GM12891 (cell line): Measurements from ENCODE around the gene KLHL3.

ENCODE experiments used
- DNase-seq: peaks from one replicate; pipeline ENCODE4 v3.0.0; 2011; ENCODE audit warnings: low spot score; ENCODE audit not compliant: insufficient read length
- FAIRE-seq: peaks from 2 replicates; lab custom pipeline; 2011; peaks lifted over from hg19 to GRCh38; lab: Jason Lieb, UNC
- PAX5 ChIP-seq: IDR thresholded peaks from 2 replicates; pipeline ENCODE4 v1.6.1; 2011; ENCODE audit warnings: low read length, moderate library complexity, mild to moderate bottlenecking; ENCODE audit not compliant: insufficient read depth, severe bottlenecking
- POLR2A ChIP-seq: IDR thresholded peaks from 2 replicates; pipeline ENCODE4 v1.6.1; 2011; ENCODE audit warnings: low read depth, low read length, control low read depth
- POLR2AphosphoS5 ChIP-seq: IDR thresholded peaks from 2 replicates; pipeline ENCODE4 v1.6.1; 2011; ENCODE audit warnings: low read depth, low read length, control low read depth
- POU2F2 ChIP-seq: IDR thresholded peaks from 2 replicates; pipeline ENCODE4 v1.6.1; 2011; ENCODE audit warnings: low read depth, mild to moderate bottlenecking, control low read depth, low read length, moderate library complexity
- SPI1 ChIP-seq: IDR thresholded peaks from 2 replicates; pipeline ENCODE4 v1.6.1; 2011; ENCODE audit warnings: low read depth, low read length, control low read depth
- TAF1 ChIP-seq: IDR thresholded peaks from 2 replicates; pipeline ENCODE4 v1.6.1; 2011; ENCODE audit warnings: low read depth, low read length, control low read depth

Gene KLHL3

DNA sequence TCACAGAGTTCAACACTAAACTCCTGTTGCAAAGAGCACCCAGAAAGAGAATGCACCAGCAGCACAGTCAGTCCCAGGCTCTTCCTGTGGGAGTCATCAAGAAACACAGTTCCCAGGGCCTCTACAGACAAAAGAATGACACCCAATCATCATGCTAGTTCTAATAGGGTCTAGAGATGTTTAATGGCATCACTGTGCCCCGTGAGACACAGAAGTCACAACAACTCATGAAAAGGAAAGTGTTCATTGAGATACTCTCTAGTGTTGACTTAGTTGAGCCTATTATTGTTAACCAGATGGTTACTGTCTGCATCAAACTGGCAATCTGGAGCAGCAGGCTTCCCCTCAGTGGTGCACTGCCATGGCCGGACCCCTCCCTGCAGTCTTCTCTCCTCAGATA lies 1.6 kb downstream of the KLHL3 start:
- TF ChIP-seq POU2F2 (no peak), SPI1 (no peak), TAF1 (no peak), PAX5 (no peak), POLR2AphosphoS5 (no peak), POLR2A (no peak)
- DNase-seq (no peak), FAIRE-seq (peak; percentile 66)

DNA sequence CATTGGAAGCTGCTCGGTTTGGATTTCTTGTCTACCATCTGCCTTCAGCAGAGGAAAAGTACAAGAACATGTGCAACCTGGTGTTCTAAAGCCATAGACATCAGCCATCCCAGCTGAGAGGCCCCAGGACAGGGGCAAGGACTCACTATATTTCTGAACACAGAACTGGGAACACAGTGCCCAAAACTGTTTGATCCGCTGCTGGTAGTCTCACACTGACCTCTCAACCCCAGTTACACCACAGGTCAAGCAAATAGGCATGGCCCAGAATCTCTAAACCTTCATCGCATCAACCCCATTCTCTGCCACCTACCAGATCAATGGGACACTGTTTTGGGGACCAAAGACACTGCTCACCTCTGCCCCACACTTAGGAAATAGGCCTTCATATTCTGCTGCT lies 2.0 kb downstream of the KLHL3 start:
- FAIRE-seq (no peak), DNase-seq (no peak)
- TF ChIP-seq POLR2AphosphoS5: no peak

DNA sequence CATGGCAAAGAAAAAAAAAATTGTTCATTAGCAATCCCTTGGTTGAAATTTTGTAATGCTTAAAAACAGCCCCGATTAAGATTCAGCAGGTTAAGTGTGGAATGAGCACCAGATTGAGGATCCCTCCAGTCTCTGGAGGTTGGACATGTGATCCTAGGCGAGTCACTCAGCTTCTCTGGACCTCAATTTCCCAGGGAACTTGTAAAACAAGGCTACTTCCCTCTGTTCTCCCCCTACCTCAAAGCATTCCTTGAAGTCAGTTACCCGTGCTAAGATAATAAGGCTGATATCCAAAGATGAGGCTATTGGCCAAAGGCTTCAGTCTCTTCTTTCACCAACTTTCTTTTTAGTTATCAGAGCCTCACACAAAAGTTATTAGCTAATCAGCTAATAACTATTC lies 2.9 kb downstream of the KLHL3 start:
- no peak for FAIRE-seq
- DNase-seq: no peak
- no peak for TF ChIP-seq POU2F2

DNA sequence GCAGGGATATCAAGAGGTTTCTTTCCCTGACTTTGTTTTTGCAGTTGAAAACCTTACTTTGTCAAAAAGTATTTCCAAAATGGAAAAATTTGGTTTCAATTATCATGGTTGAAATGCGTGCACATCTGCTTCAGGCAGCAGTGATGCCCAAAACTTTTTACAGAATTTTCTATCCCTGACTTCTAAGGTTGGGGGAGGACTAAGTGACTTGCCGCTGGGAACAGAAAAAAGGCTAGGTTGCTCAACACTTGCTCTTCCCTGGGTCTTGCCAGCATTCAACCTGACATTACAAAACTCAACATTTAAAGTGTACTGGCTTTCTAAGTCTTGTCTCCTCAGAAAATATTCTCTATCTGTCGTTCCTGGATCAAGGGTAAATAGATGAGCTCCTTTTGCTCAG lies 4.7 kb downstream of the KLHL3 start:
- FAIRE-seq: no peak
- TF ChIP-seq POU2F2: no peak
- no peak for TF ChIP-seq POLR2AphosphoS5
- no peak for TF ChIP-seq PAX5
- no peak for TF ChIP-seq SPI1
- no peak for TF ChIP-seq TAF1
- no peak for TF ChIP-seq POLR2A
- no peak for DNase-seq

DNA sequence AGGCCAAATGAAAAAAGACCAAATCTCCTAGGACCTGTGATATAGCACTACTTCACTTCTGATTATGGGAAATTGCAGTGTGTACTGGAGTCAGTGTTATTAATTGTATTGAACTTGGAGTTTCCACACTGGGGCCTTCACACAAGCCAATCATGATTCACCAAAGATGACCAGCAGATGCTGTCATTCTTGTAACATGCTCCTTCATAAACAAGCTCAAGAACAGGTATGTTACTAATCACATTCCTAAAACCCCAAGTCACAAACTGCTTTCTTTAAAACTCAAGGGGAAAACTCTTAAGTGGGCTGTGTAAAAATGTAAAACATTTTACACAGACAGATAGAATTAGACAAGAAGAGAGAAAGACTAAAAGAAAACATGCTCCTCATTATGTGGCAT lies 5.6 kb downstream of the KLHL3 start:
- no peak for TF ChIP-seq POLR2A
- no peak for TF ChIP-seq POLR2AphosphoS5
- no peak for TF ChIP-seq TAF1
- TF ChIP-seq PAX5: no peak
- TF ChIP-seq SPI1: no peak
- TF ChIP-seq POU2F2: no peak
- FAIRE-seq: peak; percentile 28
- DNase-seq: no peak

DNA sequence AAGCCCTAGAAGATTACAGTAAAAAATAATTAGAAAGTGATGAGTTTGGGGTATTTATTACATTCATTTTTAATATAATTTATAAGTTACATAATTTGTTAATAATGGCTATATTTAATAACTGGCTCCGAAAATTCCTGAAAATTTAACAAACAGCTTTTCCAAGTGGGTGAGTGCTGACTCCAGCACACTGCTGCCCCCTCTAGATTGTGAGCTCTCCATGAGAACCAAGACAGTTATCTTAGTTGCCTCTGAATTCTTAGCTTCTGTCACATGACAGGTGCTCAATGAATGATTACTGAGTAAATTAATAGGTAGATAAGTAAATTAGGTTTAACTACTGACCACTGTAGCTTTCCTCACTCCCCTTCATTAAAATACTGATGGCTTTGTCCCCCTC lies 7.8 kb downstream of the KLHL3 start:
- TF ChIP-seq PAX5 (no peak), POLR2AphosphoS5 (no peak), POU2F2 (no peak), POLR2A (no peak), TAF1 (no peak), SPI1 (no peak)
- no peak for DNase-seq
- FAIRE-seq: no peak

DNA sequence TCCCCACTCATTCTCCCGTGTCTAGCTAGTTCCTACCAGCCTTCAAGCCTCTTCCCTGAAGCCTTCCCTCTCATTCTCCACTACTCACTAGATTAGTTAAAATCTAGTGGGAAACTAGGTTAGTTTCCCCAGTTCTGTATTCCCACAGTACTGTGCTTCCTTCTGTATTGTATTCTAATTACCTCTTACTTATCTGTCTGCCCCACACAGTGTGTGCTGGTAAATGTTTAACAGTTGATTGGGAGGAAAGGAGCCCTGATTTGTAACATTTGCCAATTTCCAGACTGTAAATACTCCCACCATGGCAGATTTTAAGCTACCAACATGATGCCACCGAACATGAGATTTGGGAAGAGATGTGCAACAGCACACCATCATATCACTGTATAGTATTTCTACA lies 8.3 kb downstream of the KLHL3 start:
- no peak for TF ChIP-seq SPI1
- no peak for TF ChIP-seq POLR2AphosphoS5
- TF ChIP-seq POLR2A: no peak
- no peak for TF ChIP-seq TAF1
- no peak for TF ChIP-seq PAX5
- no peak for TF ChIP-seq POU2F2
- no peak for FAIRE-seq
- no peak for DNase-seq

DNA sequence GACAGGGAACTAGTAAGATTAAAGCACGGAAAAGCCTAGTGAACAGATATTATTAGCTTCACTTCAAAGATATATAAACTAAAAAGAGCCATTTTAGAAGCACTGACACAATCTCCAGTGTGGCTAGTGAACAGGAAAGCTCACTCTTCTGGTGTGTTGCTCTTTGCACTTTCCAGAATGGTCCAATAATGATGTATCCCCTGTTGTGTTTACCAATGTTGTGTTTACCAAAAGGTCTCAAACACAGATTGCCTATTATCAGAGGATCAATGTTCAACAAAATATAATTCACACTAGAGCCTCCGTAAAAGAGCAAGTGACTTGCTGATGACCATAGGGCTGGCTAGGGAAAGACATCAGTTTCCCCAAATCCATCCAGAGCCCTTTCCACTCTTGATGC lies 11.6 kb downstream of the KLHL3 start:
- no peak for TF ChIP-seq SPI1
- no peak for FAIRE-seq
- DNase-seq: no peak

DNA sequence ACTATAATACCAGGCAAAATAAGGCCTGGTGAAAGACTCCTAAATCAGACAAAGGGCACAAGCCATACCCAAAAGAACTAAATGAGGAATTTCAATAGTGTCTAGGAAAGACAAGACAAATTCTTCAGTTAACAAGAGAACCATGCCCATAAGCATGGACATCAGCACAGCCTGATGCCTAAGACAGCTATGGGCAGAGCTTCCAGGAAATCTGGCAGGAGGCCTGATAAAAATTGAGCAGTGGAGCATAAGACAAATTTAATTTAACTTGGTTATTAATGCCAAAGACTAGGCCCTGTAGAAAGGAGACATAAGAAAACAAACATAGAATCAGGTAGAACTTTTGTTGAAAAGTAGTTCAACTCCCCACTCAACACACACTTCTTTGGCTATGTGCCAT lies 17.3 kb downstream of the KLHL3 start:
- no peak for FAIRE-seq
- no peak for DNase-seq
- TF ChIP-seq TAF1 (no peak), PAX5 (no peak), POLR2AphosphoS5 (no peak), POLR2A (no peak), SPI1 (no peak), POU2F2 (no peak)

DNA sequence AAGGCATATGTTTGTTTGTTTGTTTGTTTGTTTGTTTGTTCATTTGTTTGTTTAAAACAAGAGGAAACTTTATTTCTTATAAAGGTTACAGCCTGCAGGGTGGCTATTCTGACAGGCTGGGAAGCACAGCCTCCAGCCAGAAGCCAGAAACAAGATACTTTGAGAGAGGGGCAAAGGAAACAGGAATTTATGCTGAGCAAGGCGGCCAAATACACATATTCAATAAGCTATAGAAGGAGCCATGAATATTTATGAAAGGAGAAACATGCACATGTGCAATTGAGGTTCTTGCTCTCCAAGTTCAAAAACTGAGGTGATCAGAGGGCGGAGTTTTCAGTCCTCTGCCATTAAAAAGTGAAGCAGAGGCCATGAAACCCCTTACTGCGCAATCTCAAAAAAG lies 19.6 kb downstream of the KLHL3 start:
- FAIRE-seq: no peak
- TF ChIP-seq SPI1: no peak
- DNase-seq: no peak

DNA sequence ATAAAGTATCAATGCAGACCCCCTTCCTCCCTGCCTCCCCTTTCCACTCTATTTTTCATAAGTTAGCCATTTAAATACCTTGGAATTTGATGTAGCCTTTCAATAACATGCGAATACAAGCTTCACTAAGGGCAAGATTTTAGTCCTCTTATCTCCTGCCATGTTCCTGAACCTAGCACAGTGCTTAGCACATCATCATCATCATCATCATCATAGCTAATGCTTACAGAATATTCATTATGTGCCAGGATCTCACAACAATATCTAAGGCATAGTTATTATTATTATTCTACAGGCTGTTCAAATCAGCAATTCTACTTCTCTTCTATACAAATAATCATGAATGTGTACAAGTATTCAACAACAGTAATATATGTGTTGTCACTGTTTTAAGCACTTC lies 20.4 kb downstream of the KLHL3 start:
- DNase-seq: no peak
- no peak for TF ChIP-seq TAF1
- no peak for TF ChIP-seq POU2F2
- TF ChIP-seq SPI1: no peak
- TF ChIP-seq POLR2A: no peak
- TF ChIP-seq POLR2AphosphoS5: no peak
- TF ChIP-seq PAX5: no peak
- FAIRE-seq: no peak

DNA sequence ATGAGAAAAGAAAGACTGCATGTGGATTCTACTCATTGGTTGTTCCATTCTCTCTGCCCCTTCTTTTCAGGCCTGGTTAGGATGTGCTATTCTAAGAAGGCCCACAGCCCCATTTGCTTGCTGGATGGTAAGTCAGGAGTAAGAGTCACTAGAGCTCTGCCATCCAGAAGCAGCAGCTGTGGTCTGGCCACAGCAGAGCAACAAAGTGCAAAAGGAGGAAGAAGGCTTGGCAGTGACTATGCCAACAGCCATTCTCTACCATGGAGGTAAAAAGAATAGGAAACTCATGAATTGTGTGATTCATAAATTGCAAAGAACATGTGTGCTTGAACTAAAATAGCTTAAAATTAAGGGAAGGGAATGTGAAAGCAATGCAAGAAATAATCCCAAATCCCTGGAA lies 20.9 kb downstream of the KLHL3 start:
- DNase-seq (no peak), FAIRE-seq (peak; percentile 38)
- TF ChIP-seq TAF1: no peak
- TF ChIP-seq POLR2AphosphoS5: no peak
- no peak for TF ChIP-seq POU2F2
- no peak for TF ChIP-seq POLR2A
- no peak for TF ChIP-seq SPI1
- no peak for TF ChIP-seq PAX5
